DOHH2 (cell line): ENCODE results near the gene DIPK2B.

ENCODE experiments used
- H3F3A ChIP-seq: fragments of 200-600 bp; sonication (generic), shearing (Covaris generic); 2 replicates; pipeline ENCODE4 v1.6.0; 2016; ENCODE audit warnings: antibody characterized with exemption, mild to moderate bottlenecking; ENCODE audit not compliant: control insufficient read depth, insufficient read depth
- H3K27ac ChIP-seq: fragments of 200-600 bp; sonication (generic); 2 replicates; pipeline ENCODE4 v1.5.1; 2014; ENCODE audit warnings: low read depth, mild to moderate bottlenecking, low read length, moderate library complexity
- H3K27me3 ChIP-seq: fragments of 200-600 bp; sonication (generic); 2 replicates; pipeline ENCODE4 v1.6.1; 2014; ENCODE audit warnings: mild to moderate bottlenecking, low read length, mixed read lengths; ENCODE audit not compliant: control insufficient read depth
- H3K36me3 ChIP-seq: fragments of 200-600 bp; sonication (generic); 2 replicates; pipeline ENCODE4 v1.6.1; 2014; ENCODE audit warnings: mild to moderate bottlenecking, low read length, moderate library complexity, mixed read lengths; ENCODE audit not compliant: control insufficient read depth
- H3K4me1 ChIP-seq: fragments of 200-600 bp; sonication (generic); 2 replicates; pipeline ENCODE4 v1.6.1; 2014; ENCODE audit warnings: mild to moderate bottlenecking, low read length, mixed read lengths; ENCODE audit not compliant: control insufficient read depth
- H3K4me2 ChIP-seq: fragments of 200-600 bp; sonication (generic); 2 replicates; pipeline ENCODE4 v1.6.0; 2014; ENCODE audit warnings: mild to moderate bottlenecking, low read length, moderate library complexity
- H3K4me3 ChIP-seq: fragments of 200-600 bp; sonication (generic); 2 replicates; pipeline ENCODE4 v1.5.1; 2014; ENCODE audit warnings: mild to moderate bottlenecking, low read length, mixed read lengths
- H3K79me2 ChIP-seq: fragments of 200-600 bp; sonication (generic); 2 replicates; pipeline ENCODE4 v1.6.1; 2014; ENCODE audit warnings: mild to moderate bottlenecking, low read length, mixed read lengths; ENCODE audit not compliant: control insufficient read depth
- H3K9me2 ChIP-seq: fragments of 200-600 bp; sonication (generic); replicated peaks from 2 replicates; pipeline ENCODE4 v1.6.1; 2014; ENCODE audit warnings: mild to moderate bottlenecking, low read length, mixed read lengths; ENCODE audit not compliant: control insufficient read depth
- H3K9me3 ChIP-seq: fragments of 200-600 bp; sonication (generic); 2 replicates; pipeline ENCODE4 v1.6.1; 2014; ENCODE audit warnings: antibody characterized with exemption, low read length, mixed read lengths; ENCODE audit not compliant: control insufficient read depth, insufficient read depth
- H4K20me1 ChIP-seq: fragments of 200-600 bp; sonication (generic); 2 replicates; pipeline ENCODE4 v1.6.0; 2014; ENCODE audit warnings: low read depth, mild to moderate bottlenecking, antibody characterized with exemption, low read length, moderate library complexity; ENCODE audit not compliant: control insufficient read depth, insufficient read depth
- CTCF ChIP-seq: fragments of 200-600 bp; sonication (generic); IDR thresholded peaks from one replicate; pipeline ENCODE4 v1.5.1; 2014; ENCODE audit warnings: antibody characterized with exemption, mild to moderate bottlenecking, low read depth, low read length; ENCODE audit not compliant: poor library complexity, severe bottlenecking
- EZH2phosphoT487 ChIP-seq: fragments of 200-600 bp; sonication (generic); IDR thresholded peaks from 2 replicates; pipeline ENCODE4 v1.6.1; 2017; ENCODE audit warnings: borderline replicate concordance, mild to moderate bottlenecking, antibody characterized with exemption, low read length, moderate library complexity, mixed read lengths

Gene DIPK2B

GRCh38 chrX:45232139-45232538 lies 31.5 kb upstream of the DIPK2B start:
- H3K9me2 ChIP-seq, result no peaks in the 10 kb centered on the region
- H3K27me3 ChIP-seq, result no peaks in the 10 kb centered on the region
- H3K4me2 ChIP-seq, result no peak overlapping the region
- H3K36me3 ChIP-seq, result no peaks in the 10 kb centered on the region
- TF ChIP-seq EZH2phosphoT487, result no peak
- no peak for TF ChIP-seq CTCF
- H3K79me2 ChIP-seq, result no peaks in the 10 kb centered on the region
- H3K4me3 ChIP-seq, result no peak overlapping the region
- H3F3A ChIP-seq, result no peaks in the 10 kb centered on the region
- no peaks in the 10 kb centered on the region for H3K9me3 ChIP-seq
- no peaks in the 10 kb centered on the region for H4K20me1 ChIP-seq
- no peak overlapping the region for H3K27ac ChIP-seq
- peaks cover 12% of the 10 kb centered on the region for H3K4me1 ChIP-seq

GRCh38 chrX:45230410-45230809 lies 29.7 kb upstream of the DIPK2B start:
- no peaks in the 10 kb centered on the region for H3F3A ChIP-seq
- TF ChIP-seq CTCF (no peak), EZH2phosphoT487 (no peak)
- no peaks in the 10 kb centered on the region for H3K9me2 ChIP-seq
- H3K36me3 ChIP-seq, result no peaks in the 10 kb centered on the region
- H3K9me3 ChIP-seq, result no peaks in the 10 kb centered on the region
- H3K4me3 ChIP-seq, result no peak overlapping the region
- H3K27ac ChIP-seq, result no peak overlapping the region
- H3K4me1 ChIP-seq, result peaks cover 13% of the 10 kb centered on the region
- H3K79me2 ChIP-seq, result no peaks in the 10 kb centered on the region
- H3K4me2 ChIP-seq, result no peak overlapping the region
- no peaks in the 10 kb centered on the region for H4K20me1 ChIP-seq
- H3K27me3 ChIP-seq, result no peaks in the 10 kb centered on the region

GRCh38 chrX:45229348-45229747 lies 28.7 kb upstream of the DIPK2B start:
- no peaks in the 10 kb centered on the region for H3K9me3 ChIP-seq
- TF ChIP-seq CTCF (no peak), EZH2phosphoT487 (no peak)
- peaks cover 17% of the 10 kb centered on the region for H3K4me1 ChIP-seq
- H3K36me3 ChIP-seq, result no peaks in the 10 kb centered on the region
- no peak overlapping the region for H3K4me3 ChIP-seq
- H4K20me1 ChIP-seq, result no peaks in the 10 kb centered on the region
- no peaks in the 10 kb centered on the region for H3K27me3 ChIP-seq
- H3K4me2 ChIP-seq, result no peak overlapping the region
- H3F3A ChIP-seq, result no peaks in the 10 kb centered on the region
- no peak overlapping the region for H3K27ac ChIP-seq
- no peaks in the 10 kb centered on the region for H3K79me2 ChIP-seq
- H3K9me2 ChIP-seq, result no peaks in the 10 kb centered on the region

- Histone ChIP-seq H4K20me1 (no peaks in the 10 kb centered on the region), H3K36me3 (no peaks in the 10 kb centered on the region), H3K4me3 (no peak overlapping the region), H3K79me2 (no peaks in the 10 kb centered on the region), H3K4me2 (no peak overlapping the region), H3F3A (no peaks in the 10 kb centered on the region), H3K9me3 (no peaks in the 10 kb centered on the region), H3K27ac (no peak overlapping the region), H3K4me1 (peaks cover 17% of the 10 kb centered on the region), H3K9me2 (no peaks in the 10 kb centered on the region), H3K27me3 (no peaks in the 10 kb centered on the region)
- TF ChIP-seq CTCF, result no peak
- TF ChIP-seq EZH2phosphoT487, result no peak
These were observed 27.4 kb upstream of the DIPK2B start for GRCh38 chrX:45228126-45228525.
